ENCODE data around the gene AHCY. TPM values are rescaled to one million over a fixed set of nuclear protein-coding genes. Genes with fewer than 3 reads are reported as not detected.
"Not testable (repeated sequence)": the region's sequence is repeated elsewhere in the genome, so short reads cannot be mapped to it uniquely, and the experiment has no call there.

AHCY gene
- total and polyA plus RNA-seq, 11 donors: 48.3 to 132 (median 59.1) TPM

GRCh38 chr20:34332262-34332920 lies 29.2 kb upstream of the AHCY start:
- Histone ChIP-seq H3K4me3 (no peak overlapping the region), H3K4me1 (no peaks in the 10 kb centered on the region), H3K9me3 (no peaks in the 10 kb centered on the region), H3K36me3 (no peaks in the 10 kb centered on the region), H3K27ac (no peak overlapping the region), H3K27me3 (no peaks in the 10 kb centered on the region)
- TF ChIP-seq CTCF (IDR thresholded peaks at IDR 0.05) (no peak), POLR2A (IDR thresholded peaks at IDR 0.05) (no peak)
- ATAC-seq (no peak), DNase-seq (no peak)
- WGBS, 4 donors: 87 to 94% (median 88%) methylated on average over 16 to 19 of the region's 19 CpGs
- intact Hi-C loops (cut with DNase I): no loop called here

- H3K4me1 ChIP-seq: no peaks in the 10 kb centered on the region
- no peaks in the 10 kb centered on the region for H3K27me3 ChIP-seq
- no peak for ATAC-seq
- H3K4me3 ChIP-seq: no peak overlapping the region
- no peak for DNase-seq
- H3K36me3 ChIP-seq: no peaks in the 10 kb centered on the region
- intact Hi-C loops (cut with DNase I): no loop called here
- no peak overlapping the region for H3K27ac ChIP-seq
- no peaks in the 10 kb centered on the region for H3K9me3 ChIP-seq
- TF ChIP-seq POLR2A (IDR thresholded peaks at IDR 0.05): no peak
- WGBS, 4 donors: 87 to 91% (median 90%) methylated on average over 7 of the region's 7 CpGs
These were observed 28.7 kb upstream of the AHCY start for GRCh38 chr20:34331838-34332237.

- H3K9me3 ChIP-seq; DNase-seq; H3K4me3 ChIP-seq; ATAC-seq; H3K27me3 ChIP-seq; intact Hi-C loops (cut with DNase I); H3K4me1 ChIP-seq; H3K27ac ChIP-seq; H3K36me3 ChIP-seq: not testable (repeated sequence)
- WGBS, 4 donors: 93 to 96% (median 95%) methylated on average over 15 of the region's 15 CpGs
These were observed 27.8 kb upstream of the AHCY start for GRCh38 chr20:34330861-34331544.

GRCh38 chr20:34328928-34329677 lies 25.9 kb upstream of the AHCY start:
- TF ChIP-seq POLR2A (IDR thresholded peaks at IDR 0.05): no peak
- no peak for TF ChIP-seq CTCF (IDR thresholded peaks at IDR 0.05)
- Histone ChIP-seq H3K9me3 (no peaks in the 10 kb centered on the region), H3K27ac (no peak overlapping the region), H3K27me3 (no peaks in the 10 kb centered on the region), H3K4me3 (no peak overlapping the region), H3K4me1 (peaks cover 0 to 4% (median 0%) of the 10 kb centered on the region in 12 donors), H3K36me3 (no peaks in the 10 kb centered on the region)
- ATAC-seq: no peak
- 87 to 91% (median 89%) methylated on average over 9 of the region's 9 CpGs for WGBS, 4 donors
- intact Hi-C loops (cut with DNase I): no loop called here
- DNase-seq: no peak

GRCh38 chr20:34328207-34328606 lies 25.1 kb upstream of the AHCY start:
- 94 to 99% (median 96%) methylated on average over 4 of the region's 4 CpGs for whole genome bisulfite sequencing, 4 donors
- intact Hi-C loops (cut with DNase I); H3K9me3 ChIP-seq; H3K27me3 ChIP-seq; H3K4me3 ChIP-seq; H3K4me1 ChIP-seq; ATAC-seq; DNase-seq; H3K27ac ChIP-seq; H3K36me3 ChIP-seq: not testable (repeated sequence)

All from heart left ventricle (tissue), 16 donors.